ENCODE measurements around the gene INPP5A.
A peak's percentile ranks its signal among the peaks of the same experiment; 100 is the strongest.
"Not testable (repeated sequence)": the region's sequence is repeated elsewhere in the genome, so short reads cannot be mapped to it uniquely, and the experiment has no call there.

Gene INPP5A

DNA sequence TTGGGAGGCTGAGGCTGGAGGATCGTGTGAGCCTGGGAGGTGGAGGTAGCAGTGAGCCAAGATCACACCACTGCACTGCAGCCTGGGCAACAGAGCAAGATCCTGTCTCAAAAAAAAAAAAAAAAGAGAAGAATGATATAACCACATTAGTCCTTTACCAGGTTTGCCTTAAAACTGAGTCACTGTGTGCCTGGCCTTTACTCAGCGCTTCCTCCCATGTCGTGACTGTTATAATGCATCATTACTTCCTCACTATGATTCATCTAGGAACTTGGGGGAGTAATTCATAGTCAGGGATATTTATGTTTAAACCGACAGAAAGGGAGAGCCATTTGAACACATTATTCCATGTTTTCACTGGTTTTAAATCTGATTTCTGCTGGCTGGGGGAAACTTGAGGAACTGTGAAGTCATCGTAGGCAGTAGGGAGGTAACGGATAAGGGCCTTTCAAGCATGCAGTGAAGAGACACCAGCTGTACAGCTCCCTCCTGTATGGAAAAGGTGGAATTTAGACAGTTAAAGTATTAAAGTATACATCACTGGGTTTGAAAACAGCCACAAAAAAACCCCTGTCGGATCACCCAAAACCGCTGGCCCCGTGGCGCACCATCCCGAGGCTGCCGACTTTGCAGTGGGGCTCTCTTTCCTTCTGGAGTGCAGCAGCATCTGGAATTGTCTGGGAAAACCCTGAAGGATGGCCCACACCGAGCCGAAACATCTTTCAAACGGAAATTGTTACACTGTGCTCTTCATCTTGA lies 128.5 kb downstream of the INPP5A start:
- peak; percentile 57 for DNase-seq

DNA sequence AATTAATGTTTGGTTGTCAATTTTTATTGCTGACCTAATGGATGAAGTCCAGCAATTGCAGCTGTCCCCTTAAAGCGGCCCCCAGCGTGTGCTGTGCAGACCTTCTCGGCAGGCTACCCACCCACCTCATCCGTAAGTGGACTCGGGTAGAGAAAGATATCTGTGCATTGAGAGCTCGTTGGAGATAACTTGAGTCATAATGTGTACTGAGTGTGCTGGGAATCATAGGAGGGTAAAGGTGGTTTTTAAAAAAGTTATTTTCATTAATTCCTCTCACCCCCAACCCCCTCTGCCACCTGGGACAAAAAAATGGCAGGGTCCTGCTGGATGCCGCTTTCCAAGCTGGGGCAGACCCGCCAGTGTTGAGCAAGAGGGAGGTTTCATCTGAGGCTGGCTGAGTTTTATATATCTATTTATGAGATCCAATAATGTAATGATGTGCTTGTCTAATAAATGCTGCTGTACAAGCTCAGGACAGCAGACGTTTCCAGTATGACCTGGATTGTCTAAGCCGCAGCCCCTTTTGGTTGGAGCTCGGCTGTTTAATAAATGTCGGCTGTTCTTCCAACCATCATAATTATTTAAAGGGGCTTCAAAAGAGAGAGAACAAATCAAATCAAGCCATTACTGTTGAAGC lies 129.2 kb downstream of the INPP5A start:
- no peak for DNase-seq

DNA sequence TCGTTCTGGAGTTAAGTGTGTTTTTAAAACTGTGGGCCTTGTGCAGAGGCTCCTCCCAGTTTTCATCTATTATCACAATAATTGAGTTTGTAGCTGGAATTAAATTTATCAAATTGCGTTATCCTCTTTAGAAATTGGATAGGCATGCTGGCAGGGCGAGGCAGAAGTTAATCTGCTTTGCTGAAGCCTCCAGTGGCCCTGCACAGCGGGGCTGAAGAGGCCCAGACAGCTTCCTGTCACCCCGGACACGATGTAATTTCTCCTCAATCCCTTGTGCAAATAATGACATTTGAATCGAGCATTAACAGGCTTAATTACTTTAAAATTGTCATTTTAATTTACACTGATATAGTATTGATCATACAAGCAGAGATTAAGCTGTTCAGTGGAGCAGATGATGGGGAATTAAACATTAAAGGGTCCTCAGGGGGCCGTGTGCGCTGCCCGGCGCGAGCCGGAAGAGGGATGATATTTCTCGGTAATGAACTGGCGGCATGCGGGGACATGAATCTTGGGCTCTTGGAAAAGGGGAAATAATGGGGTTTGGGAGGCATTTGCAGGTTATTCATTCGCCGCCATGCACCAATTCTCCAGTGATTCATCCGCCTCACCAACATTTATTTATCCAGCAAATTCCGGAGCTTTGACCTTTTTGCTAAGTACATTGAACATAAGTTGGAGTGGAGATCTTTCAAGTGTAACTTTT lies 129.9 kb downstream of the INPP5A start:
- no peak for DNase-seq

DNA sequence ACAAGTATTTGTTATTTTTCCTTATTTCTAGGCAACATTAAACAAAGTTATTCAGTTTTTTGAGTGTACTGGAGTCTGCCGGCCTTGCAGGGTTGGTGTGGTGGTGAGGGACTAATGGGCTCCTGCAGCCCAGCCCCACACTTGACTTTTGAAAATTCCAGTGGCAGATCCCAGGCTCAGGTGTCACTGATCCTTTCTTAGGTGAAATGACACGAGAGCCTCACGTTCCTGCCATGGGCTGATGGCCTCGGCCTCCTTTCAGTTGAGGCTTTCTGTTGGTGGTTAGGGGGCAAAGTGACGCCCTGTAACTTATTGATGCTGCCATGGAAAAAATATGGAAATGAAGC lies 130.4 kb downstream of the INPP5A start:
- DNase-seq, result no peak

DNA sequence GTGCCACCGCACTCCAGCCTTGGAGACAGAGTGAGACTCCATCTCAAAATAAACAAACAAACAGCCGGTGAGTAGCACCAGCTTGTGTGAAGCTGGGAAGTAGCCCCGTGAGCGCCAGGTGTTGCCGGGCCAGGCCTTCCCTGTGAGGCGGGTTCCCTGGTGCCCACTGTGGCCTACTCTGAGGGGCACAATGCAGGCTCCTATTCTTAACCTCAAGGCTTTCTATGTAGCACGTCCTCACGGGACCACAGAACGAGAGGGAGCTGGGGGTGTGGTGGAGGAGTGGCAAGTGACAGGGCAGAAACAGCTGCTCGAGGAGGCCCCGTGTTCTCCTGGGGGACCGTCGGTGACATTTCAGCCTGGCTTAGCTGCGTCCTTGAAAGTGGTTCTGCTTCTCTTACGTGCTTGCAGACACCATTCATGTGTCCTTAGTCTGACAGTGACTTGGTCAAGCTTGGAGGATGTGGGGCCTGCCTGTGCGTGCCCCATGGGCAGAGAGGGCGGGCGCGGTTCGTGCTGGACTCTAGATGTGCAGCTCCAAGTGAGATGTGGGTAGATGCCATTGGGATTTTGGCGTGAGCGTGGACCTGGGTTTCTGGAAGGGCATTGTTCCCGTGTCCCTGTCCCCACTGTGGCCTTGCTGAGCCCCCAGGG lies 131.7 kb downstream of the INPP5A start:
- no peak for DNase-seq

DNA sequence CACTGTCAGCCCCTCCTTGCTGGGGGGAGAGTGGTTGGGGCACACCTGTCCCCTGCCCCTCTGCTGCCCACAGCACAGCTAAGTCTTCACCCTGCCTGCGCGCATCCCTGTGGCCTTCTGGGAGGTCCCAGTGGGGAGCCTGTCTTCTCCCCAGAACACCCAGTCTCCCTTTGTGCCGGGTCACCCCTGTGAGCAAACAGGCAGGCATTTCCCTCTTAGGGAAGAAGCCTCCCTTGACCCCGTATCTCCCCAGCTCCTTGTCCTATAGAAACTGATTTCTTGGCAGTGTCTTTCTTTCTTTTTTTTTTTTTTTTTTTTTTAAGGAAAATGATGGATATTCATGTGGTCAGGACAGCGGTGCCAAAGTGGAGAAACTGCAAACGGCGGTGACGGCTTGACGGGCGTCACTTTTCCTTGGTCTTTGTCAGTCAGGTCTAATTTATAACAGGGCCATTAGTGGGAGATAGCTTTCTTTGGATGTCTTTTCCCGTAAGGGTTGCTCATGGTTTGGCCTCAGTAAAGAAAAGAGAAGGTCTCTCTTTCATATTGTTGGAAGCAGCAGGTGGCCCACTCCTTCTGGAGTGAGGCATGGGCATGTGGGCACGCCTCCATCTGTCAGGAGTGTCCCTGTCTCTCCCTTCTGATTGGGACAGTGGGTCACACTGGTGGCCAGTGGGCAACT lies 133.1 kb downstream of the INPP5A start:
- no peak for DNase-seq

DNA sequence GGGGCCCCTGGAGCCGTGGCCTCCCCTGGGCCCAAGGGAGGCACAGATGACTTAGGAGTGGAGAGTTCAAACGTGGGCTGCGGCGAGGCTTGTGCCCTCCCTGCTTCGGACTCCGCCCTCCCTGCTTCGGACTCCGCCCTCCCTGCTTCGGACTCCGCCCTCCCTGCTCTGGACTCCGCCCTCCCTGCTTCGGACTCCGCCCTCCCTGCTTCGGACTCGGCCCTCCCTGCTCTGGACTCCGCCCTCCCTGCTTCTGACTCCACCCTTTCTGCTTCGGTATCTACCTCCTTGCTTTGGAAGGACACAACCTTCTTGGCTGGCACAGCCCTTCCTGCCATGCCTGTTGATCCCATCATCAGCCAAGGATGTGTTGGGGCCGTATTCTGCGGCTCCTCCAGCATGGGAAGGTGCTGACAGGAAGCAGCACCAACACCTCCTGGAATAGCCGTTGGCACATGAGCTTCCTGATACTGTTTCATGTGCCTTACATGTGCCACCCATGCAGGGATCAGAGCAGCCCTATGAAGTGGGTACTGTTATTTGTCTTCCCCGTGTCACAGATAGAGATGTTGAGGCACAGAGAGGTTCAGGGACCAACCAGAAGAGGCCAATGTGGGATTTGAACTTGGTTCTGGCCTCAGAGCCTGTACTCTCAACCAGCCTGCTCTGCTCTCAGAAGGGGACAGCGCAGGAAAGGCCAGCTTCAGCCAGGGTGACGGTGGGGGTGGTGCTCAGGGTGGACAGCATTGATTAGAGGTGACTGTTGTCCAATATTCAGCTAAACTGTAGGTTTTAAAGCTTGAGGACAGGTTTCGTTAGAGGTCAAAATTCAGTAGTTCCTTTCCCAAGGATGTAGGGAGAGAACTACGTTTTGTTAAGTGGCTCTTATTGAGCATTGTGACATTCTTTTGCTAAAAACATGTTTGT lies 133.9 kb downstream of the INPP5A start:
- DNase-seq, result no peak

DNA sequence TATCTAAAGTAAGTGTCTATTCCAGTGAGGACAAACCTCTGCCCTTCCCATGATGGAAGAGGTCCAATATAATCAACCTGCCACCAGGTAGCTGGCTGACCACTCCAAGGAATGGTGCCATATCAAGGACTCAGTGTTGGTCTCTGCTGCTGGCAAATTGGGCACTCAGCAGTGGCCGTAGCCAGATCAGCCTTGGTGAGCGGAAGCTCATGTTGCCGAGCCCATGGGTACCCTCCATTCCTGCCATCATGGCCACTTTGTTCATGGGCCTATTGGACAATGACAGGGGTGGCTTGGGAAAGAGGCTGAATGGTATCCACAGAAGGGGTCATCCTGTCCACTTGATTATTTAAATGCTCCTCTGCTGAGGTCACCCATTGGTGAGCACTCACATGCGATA lies 136.2 kb downstream of the INPP5A start:
- DNase-seq, result not testable (repeated sequence)

DNA sequence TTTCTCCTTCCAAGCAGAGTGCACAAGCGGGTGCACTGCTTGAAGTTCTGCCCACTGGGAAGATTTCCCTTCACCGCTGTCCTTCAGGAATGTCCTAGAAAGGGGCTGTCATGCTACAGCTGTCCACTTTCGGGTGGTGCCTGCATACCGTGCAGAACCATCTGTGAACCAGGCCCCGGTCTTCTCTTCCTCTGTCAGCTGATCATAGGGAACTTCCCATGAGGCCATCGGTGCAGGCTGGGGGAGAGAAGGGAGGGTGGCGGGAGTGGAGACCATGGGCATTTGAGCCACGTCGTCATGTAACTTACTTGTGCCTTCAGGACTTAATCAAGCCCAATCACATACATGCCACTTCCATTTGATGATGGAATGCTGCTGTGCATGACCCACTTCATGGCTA lies 136.7 kb downstream of the INPP5A start:
- no peak for DNase-seq

DNA sequence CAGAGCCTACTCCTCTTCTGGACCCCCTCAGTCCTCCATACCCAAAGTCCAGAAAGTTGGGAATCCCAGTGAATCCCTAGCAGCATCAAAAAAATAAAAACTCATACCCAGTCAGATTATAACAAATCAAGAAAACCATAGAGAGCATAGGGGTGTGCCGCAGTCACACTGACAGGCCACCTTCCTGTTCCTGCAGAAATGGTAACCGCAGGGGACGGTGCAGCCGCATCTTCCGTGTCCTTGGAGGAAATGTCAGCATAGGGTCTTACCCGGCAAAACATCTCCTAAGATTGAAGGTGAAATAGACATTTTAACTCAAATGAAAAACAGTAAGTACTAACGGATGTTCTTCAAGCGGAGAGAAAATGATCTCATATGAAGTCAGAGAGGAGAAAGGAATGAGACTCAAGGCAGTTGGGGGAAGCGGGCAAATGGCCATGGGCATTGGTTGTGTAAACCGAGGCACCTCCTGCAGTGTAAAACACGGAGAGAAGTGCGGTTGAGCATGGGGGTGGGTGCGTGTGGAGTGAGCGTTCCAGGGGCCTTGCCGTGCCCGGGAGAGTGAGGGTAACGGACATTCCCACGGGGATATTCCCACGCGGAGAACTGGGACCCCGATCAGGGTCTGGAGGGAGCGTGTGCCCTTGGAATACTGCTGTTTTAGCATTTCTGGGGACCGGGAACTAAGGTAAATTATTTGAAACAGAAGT lies 137.6 kb downstream of the INPP5A start:
- no peak for DNase-seq

DNA sequence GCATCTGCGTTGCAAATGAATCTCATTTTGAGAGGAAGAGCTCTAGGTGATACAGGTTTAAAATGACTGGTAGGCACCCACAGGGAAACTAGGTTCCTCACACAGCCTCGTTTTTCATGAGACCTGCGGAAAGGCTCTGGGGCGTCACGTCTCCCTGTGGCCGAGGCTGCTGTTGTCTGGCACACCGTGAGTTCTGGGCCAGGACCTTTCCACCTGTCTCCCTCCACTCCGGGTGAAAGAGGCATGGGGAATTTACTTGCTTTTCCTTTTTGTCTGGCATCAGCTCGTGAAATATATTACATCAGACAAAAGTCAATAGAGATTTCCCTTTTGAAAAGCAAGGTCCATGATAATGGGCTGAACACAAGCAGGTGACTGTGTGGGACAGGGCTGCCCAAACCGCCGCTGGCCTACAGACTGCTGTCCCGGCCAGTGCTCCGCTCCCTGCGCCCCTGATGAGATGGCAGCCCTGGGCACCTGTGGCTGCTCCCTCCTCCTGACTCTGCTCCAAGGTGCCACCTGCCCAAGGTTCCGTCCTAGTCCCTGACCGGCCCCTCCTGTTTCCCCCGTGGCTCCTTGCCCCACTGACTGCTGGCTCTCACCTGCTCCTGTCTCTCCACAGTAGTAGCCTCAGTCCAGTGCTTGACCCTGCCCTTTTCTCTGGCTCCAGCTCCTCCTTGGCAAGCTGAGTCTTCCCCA lies 138.8 kb downstream of the INPP5A start:
- DNase-seq, result no peak

DNA sequence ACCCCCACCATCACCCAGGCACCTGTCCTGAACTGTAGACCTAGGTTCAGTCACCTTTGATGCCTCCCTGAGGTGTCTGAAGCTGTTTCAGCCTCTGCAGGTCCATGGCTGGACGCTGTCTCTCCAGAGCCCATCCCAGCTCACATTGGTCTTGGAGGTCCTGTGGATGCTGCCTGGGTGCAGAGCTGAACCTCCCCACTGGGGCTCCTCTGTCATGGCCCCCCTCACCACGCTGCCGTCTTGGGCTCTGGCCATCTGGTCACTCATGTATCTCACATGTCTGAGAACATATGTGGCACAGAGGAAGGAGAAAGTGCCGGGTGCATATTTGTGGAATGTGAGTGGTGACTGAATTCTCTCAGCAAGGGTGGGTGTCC lies 139.5 kb downstream of the INPP5A start:
- no peak for DNase-seq

DNA sequence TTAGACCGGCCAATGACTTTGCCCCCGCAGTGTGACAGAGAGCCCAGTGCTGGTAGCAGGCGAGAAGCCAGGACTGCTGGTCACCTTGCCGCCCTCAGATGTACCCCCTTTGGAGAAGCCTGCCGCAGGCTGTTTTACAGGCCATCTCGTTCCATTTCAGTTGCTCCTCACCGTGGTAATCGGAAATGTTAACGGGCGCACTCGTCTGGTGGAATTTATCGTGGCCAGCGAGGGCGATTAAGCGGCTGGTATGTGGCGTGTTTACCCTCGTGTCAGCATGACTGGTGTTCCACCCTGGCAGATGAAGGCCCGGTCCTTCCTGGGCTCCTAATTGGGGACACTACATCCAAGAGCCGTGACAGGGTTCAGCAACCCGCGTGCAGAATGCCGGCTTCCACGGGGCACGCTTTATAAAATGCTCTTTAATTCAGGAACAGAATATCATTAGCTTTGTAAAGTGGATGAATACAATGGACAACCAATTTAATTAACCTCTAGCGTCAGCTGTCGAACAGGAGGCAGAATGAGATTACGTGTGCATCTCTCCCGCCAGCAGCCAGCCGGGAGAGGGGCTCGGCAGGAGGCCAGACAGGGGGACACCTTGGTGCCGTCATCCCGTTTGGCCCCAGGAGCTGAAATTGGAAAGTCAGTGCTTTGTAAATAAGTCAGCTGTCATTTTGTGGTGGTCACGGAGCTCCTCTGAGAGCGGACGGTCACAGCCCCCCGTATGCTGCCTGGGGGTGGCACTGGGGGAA lies 140.1 kb downstream of the INPP5A start:
- DNase-seq, result no peak

DNA sequence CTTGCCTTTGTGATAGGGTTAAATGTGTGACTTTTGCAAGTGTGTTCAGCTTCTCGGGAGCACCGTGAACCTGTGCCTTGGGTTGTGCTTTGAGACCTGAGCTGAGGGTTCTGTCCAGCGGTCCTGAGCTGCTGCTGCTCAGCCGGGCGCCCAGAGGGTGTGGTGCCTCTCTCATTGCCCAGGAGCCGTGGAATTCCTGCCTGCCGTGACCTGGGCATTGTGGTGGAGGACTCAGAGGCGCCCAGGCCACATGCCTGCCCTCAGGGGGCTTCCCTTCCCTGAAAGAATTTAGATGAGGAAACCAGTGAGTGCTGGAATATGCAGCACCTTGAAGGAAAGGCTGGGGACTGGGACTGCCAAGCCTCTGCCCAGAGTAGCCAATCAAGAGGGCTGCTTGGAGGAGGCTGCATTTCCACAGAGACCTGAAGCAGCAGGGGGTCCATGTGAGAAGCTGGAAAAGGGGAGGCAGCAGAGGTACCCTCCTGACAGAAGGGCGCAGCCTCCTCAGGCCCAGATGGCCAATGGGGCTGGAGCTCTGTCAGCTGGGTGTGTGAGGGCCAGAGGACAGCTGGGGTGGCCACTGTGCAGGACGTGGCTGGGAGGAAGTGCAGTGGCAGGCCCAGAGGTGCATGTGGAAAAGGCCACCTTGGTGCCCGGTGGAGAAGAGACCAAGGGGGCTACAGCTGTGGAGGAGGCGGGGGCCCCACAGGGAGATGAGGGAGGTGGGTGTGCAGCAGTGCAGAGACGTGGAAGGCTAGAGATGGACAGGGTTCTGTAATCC lies 141.0 kb downstream of the INPP5A start:
- no peak for DNase-seq

DNA sequence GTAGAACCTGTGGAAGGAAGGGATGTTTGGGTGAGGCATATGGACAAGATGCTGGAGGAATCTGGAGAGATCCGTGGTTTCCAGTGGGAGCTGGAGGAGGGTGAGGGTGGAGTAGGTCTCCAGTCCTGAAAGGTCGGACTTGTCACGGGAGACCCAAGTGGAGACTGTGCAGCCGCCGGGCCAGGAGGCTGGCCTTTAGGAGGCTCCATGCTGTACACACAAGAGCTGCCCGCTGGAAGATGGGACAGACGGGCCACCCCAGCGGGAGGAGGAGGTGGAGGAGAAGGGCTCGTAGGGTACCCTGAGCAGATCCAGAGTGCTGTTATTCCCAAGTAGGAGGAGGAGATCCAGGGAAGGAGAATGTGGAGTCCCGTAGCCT lies 141.6 kb downstream of the INPP5A start:
- DNase-seq, result no peak

DNA sequence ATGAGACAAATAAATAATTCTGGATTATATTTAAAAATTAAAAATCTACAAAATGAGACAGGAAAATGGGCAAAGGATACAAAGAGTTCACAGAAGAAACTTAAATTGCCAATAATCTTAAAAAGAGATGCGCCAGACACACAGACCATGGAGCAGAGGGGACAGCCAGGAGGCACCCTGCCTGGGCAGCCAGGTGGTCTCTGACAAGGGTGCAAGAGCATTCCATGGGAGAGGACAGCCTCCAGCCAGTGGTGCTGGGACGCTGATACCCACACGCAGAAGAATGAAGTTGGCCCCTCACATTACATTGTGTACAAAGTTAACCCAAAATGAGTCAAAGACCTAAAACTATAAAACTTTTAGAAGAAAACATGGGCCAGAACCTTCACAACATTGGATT lies 142.1 kb downstream of the INPP5A start:
- no peak for DNase-seq

DNA sequence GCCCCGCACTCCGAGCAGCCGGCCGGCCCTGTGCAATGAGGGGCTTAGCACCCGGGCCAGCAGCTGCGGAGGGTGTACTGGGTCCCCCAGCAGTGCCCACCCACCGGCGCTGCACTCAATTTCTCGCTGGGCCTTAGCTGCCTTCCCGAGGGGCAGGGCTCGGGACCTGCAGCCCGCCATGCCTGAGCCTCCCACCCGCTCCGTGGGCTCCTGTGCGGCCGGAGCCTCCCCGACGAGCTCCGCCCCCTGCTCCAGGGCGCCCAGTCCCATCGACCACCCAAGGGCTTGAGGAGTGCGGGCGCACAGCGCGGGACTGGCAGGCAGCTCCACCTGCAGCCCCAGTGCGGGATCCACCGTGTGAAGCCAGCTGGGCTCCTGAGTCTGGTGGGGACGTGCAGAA lies 143.2 kb downstream of the INPP5A start:
- DNase-seq, result not testable (repeated sequence)

DNA sequence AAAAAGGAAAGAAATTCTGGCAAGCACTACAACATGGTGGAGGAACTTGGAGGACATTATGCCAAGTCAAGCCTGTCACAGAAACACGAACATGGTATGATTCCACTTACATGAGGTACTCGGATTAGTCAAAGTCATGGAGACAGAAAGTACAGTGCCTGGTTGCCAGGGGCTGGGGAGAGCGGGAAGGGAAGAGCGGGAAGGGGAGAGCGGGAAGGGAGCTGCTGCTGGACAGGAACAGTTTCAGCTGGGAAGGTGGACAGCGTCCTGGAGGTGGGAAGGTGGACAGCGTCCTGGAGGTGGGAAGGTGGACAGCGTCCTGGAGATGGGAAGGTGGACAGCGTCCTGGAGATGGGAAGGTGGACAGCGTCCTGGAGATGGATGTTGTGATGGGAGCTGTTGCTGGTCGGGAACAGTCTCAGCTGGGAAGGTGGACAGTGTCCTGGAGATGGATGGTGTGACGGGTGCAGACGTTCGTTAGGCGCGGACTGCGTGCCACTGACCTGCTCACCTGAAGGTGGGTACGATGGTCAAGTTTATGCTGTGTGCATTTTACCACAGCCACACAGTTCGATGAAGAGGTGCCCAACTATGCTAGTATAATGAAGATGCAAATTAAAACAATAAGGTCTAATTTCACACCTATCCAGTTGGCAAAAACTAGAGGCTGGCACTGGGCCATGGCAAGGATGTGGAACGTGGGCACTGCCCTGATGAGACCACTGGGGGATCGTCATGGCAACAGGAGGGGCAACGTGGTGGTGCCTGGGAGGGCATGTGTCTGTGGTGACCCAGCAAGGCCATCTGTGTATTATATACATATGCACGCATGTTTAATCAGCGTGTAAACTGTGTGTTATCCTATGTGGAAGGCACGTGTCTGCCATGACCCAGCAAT lies 144.5 kb downstream of the INPP5A start:
- no peak for DNase-seq
